Nephron (organoid): ENCODE measurements around the gene ACSL5.
"Not testable (repeated sequence)": the region's sequence is repeated elsewhere in the genome, so short reads cannot be mapped to it uniquely, and the experiment has no call there.

Experiments used
- H3K27ac Mint-ChIP-seq, 3 experiments: 2 replicates each; pipeline ENCODE4 v1.8.0; 2020; ENCODE audit warnings: mixed read lengths in 3 of 3, mild to moderate bottlenecking in 2 of 3, moderate library complexity in 1 of 3
- H3K27me3 Mint-ChIP-seq: 2 replicates; pipeline ENCODE4 v1.8.0; 2021; ENCODE audit warnings: low read depth, mild to moderate bottlenecking, moderate library complexity, mixed read lengths
- H3K36me3 Mint-ChIP-seq: 2 replicates; pipeline ENCODE4 v1.8.0; 2020; ENCODE audit warnings: low read depth, mixed read lengths
- H3K4me1 Mint-ChIP-seq: 2 replicates; pipeline ENCODE4 v1.8.0; 2020; ENCODE audit warnings: mixed read lengths
- H3K4me3 Mint-ChIP-seq, 3 experiments: 2 replicates each; pipeline ENCODE4 v1.8.0; 2020; ENCODE audit warnings: mild to moderate bottlenecking in 3 of 3, mixed read lengths in 3 of 3, moderate library complexity in 2 of 3
- H3K9me3 Mint-ChIP-seq: 2 replicates; pipeline ENCODE4 v1.8.0; 2020; ENCODE audit warnings: mixed read lengths
- CTCF ChIP-seq, 3 experiments: fragments of 200-600 bp; sonication (generic); IDR thresholded peaks; one replicate each; pipeline ENCODE4 v1.5.0; 2021; ENCODE audit warnings: antibody characterized with exemption in 3 of 3; ENCODE audit not compliant: unreplicated experiment in 3 of 3

ACSL5 gene

GRCh38 chr10:112366992-112367391 lies 6.9 kb upstream of the ACSL5 start:
- Mint-ChIP-seq H3K27me3 (peaks cover 3% of the 10 kb centered on the region), H3K27ac (peak overlapping the region in 2 of 3 experiments; percentile 9 to 17), H3K4me3 (no peak overlapping the region), H3K36me3 (no peaks in the 10 kb centered on the region), H3K4me1 (peaks cover 3% of the 10 kb centered on the region), H3K9me3 (peaks cover 2% of the 10 kb centered on the region)
- no peak for TF ChIP-seq CTCF (IDR thresholded peaks at IDR 0.05; ENCODE audit: unreplicated experiment in 3 of 3)

- no peak overlapping the region for H3K4me3 Mint-ChIP-seq
- H3K36me3 Mint-ChIP-seq: no peaks in the 10 kb centered on the region
- no peak for TF ChIP-seq CTCF (IDR thresholded peaks at IDR 0.05; ENCODE audit: unreplicated experiment in 3 of 3)
- H3K27me3 Mint-ChIP-seq: peaks cover 3% of the 10 kb centered on the region
- peaks cover 2% of the 10 kb centered on the region for H3K9me3 Mint-ChIP-seq
- peak overlapping the region in 1 of 3 experiments; percentile 17 for H3K27ac Mint-ChIP-seq
- H3K4me1 Mint-ChIP-seq: no peaks in the 10 kb centered on the region
These were observed 6.4 kb upstream of the ACSL5 start for GRCh38 chr10:112367516-112367915.

GRCh38 chr10:112369495-112370423 lies 4.2 kb upstream of the ACSL5 start:
- TF ChIP-seq CTCF (IDR thresholded peaks at IDR 0.05; ENCODE audit: unreplicated experiment in 3 of 3): no peak
- Mint-ChIP-seq H3K4me3 (no peak overlapping the region), H3K4me1 (no peaks in the 10 kb centered on the region), H3K27me3 (peaks cover 3% of the 10 kb centered on the region), H3K27ac (no peak overlapping the region), H3K9me3 (peaks cover 2% of the 10 kb centered on the region), H3K36me3 (no peaks in the 10 kb centered on the region)

- no peak overlapping the region for H3K4me3 Mint-ChIP-seq
- H3K9me3 Mint-ChIP-seq: peaks cover 2% of the 10 kb centered on the region
- no peaks in the 10 kb centered on the region for H3K36me3 Mint-ChIP-seq
- no peaks in the 10 kb centered on the region for H3K4me1 Mint-ChIP-seq
- no peak for TF ChIP-seq CTCF (IDR thresholded peaks at IDR 0.05; ENCODE audit: unreplicated experiment in 3 of 3)
- H3K27me3 Mint-ChIP-seq: peaks cover 3% of the 10 kb centered on the region
- H3K27ac Mint-ChIP-seq: no peak overlapping the region
These were observed 3.5 kb upstream of the ACSL5 start for GRCh38 chr10:112370424-112370819.

GRCh38 chr10:112371326-112371725 lies 2.6 kb upstream of the ACSL5 start:
- H3K4me3 Mint-ChIP-seq, H3K36me3 Mint-ChIP-seq, H3K9me3 Mint-ChIP-seq, H3K27ac Mint-ChIP-seq, H3K27me3 Mint-ChIP-seq, H3K4me1 Mint-ChIP-seq: not testable (repeated sequence)

GRCh38 chr10:112372182-112372810 lies 1.6 kb upstream of the ACSL5 start:
- H3K36me3 Mint-ChIP-seq, H3K9me3 Mint-ChIP-seq, H3K4me3 Mint-ChIP-seq, H3K27me3 Mint-ChIP-seq, H3K27ac Mint-ChIP-seq, H3K4me1 Mint-ChIP-seq: not testable (repeated sequence)
